GM12864 (cell line): ENCODE measurements around the gene PRKG1.

Experiments used
- DNase-seq: peaks from one replicate; pipeline ENCODE4 v3.0.0-alpha.2; 2011; ENCODE audit warnings: low read depth
- H3K4me3 ChIP-seq: 2 replicates; pipeline ENCODE4 v1.5.1; 2011; ENCODE audit warnings: mild to moderate bottlenecking, low read depth, low read length, control low read depth
- TF ChIP-seq, protein P1 (sequence below): IDR thresholded peaks from 2 replicates; pipeline ENCODE4 v1.5.1; 2011; ENCODE audit warnings: low read depth, mild to moderate bottlenecking, moderate library complexity, low read length, control low read depth, inconsistent platforms; ENCODE audit errors: missing control alignments

The PRKG1 gene

DNA sequence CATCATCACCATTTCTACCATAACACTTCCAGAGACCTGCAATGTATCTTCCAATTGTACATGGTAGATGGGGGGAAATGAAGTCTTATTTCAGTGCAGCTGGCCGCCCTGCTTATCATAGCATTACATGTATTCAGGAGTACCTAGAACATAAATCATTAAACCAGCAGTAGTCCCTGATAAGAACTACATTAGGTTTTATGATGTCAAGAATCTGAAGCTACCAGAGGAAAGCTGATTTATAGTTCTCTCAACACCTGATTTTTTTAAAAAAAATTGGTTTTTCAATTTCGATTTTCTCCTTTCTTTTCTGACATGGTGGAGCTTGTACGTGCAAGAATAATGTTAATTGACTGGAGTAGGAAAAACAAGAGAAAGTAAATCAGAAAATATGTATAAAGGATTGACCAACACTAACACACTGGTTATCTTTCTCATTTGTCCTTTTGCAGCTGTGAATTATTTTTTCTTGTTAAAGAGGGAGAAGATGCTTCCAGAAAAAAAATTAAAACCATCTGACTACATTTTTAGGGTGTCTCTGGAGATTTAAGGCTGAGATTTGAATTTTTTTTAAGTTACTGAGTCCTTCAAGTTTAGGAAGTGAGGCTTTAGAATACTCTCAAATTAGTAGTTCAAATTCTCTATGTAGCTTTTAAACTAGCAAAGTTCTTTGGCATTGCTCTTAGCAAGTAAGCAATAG is 566.0 kb downstream of the PRKG1 start:
- DNase-seq: no peak
- TF ChIP-seq, protein P1, sequence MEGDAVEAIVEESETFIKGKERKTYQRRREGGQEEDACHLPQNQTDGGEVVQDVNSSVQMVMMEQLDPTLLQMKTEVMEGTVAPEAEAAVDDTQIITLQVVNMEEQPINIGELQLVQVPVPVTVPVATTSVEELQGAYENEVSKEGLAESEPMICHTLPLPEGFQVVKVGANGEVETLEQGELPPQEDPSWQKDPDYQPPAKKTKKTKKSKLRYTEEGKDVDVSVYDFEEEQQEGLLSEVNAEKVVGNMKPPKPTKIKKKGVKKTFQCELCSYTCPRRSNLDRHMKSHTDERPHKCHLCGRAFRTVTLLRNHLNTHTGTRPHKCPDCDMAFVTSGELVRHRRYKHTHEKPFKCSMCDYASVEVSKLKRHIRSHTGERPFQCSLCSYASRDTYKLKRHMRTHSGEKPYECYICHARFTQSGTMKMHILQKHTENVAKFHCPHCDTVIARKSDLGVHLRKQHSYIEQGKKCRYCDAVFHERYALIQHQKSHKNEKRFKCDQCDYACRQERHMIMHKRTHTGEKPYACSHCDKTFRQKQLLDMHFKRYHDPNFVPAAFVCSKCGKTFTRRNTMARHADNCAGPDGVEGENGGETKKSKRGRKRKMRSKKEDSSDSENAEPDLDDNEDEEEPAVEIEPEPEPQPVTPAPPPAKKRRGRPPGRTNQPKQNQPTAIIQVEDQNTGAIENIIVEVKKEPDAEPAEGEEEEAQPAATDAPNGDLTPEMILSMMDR: no peak
- no peak overlapping the region for H3K4me3 ChIP-seq

DNA sequence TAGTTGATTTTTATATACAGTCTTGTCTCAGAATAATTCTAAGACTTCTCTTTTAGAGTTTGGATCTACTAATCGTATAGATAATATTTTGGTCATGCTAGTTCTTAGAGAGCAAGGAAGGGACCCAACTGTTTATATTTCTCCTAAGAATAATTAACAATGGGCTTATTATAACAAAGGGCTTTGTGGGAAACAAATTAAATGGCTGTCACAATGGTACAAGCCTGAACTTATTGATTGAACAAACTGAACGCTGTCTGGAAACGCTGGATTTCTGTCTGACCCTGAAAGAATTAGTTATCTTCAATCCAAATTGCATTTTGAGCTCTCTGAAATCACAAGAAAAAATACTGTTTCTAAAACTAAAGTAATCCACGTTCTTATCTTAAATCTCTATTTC is 568.3 kb downstream of the PRKG1 start:
- TF ChIP-seq, protein P1: no peak
- DNase-seq: no peak
- H3K4me3 ChIP-seq: no peak overlapping the region

DNA sequence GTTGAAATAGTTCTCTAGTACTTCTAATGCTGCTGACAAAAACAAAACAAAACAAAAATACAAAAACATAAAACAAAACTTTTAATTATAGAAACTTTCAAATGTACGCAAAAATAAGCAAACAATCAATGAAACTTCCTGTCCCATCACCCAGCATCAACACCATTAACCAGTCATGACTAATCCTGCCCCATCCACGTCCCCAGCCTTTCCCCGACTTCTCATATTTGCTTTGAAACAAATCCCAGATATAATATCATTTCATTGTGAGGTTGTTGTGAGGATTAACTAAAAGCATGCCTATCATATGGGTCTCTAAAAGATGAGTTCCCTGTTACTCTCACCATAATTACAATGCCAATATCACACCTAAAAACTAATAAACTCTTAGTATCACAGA is 569.4 kb downstream of the PRKG1 start:
- DNase-seq: no peak
- TF ChIP-seq, protein P1: no peak
- no peak overlapping the region for H3K4me3 ChIP-seq

DNA sequence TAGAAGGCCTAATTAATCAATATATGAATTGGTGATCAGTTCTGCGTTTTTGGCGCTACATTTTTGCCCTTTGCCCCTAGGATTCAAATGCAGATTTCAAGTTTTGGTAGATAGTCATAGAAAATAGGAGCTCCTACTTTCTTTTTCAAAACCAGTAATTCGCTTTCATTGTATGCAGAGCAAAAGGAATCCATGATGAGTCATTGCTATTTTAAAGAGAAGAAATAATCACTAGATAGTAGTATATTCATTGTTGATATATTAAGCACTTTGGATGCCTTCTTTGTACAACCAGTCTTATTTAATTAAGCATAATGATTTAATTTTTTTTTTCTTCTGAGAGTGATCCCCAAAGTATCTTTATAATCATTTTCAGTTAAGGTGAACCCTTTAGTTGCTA is 574.8 kb downstream of the PRKG1 start:
- TF ChIP-seq, protein P1: no peak
- DNase-seq: no peak
- no peak overlapping the region for H3K4me3 ChIP-seq

DNA sequence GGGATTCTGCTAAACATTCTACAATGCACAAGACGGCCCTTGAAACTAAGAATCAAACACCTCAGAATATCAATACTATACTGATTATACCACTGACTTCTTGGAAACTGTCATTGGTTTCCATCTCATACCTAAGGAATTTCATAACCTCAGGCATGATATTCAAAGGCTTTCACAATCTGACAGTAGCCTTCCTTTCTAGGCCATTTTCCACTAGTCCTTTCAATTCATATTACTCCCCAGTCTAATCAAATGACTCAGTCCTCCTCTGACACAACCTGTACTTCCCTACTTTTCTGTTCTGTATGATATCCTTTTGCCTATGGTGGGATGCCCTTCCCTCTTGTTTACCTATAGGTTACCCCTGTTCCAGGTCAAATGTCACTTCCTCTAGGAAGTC is 576.8 kb downstream of the PRKG1 start:
- no peak overlapping the region for H3K4me3 ChIP-seq
- DNase-seq: no peak
- TF ChIP-seq, protein P1: no peak

DNA sequence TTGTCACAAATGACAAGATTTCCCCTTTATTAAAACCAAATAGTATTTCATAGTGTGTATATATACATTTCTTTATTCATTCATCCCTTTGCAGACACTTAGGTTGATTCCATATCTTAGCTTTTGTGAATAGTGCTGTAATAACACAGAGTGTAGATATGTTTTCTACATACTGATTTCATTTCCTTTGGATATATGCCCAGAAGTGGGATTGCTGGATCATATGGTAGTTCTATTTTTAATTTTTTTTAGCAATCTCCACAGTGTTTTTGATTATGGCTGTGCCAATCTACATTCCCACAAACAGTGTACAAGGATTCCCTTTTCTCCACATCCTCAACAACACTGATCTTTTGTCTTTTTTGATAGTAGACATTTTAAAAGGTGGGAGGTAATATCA is 578.7 kb downstream of the PRKG1 start:
- no peak for DNase-seq
- TF ChIP-seq, protein P1: no peak
- no peak overlapping the region for H3K4me3 ChIP-seq

DNA sequence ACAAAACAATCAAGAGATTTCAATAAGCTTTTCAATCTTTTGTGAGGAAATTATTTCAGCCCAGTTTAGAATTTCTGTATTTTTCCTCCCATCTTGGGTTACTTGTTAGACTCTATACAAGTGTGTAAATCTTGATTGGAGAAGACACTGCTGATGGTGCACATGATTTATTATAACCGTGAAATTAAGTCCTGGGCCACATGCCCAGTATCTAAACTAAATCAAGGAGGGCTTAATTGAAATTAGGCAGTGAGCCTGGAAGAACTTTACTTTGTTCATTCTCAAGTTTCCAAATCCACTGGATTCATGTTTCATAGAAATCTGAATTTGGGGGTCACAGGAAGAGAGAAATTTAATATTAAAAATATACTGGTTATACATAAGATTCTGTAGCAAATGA is 580.6 kb downstream of the PRKG1 start:
- no peak for DNase-seq
- no peak overlapping the region for H3K4me3 ChIP-seq
- TF ChIP-seq, protein P1: no peak
